Occipital lobe (tissue), 2 donors: ENCODE results near the gene IDUA. TPM values are rescaled to one million over a fixed set of nuclear protein-coding genes. Genes with fewer than 3 reads are reported as not detected.

Experiments
- DNase-seq: peaks from one replicate; lab custom pipeline; 2025; lab: John Stamatoyannopoulos, UW
- total RNA-seq: library from RNA; depleted of rRNA; stranded (reverse); fragments of >200 nt; gene quantifications from one replicate; pipeline ENCODE4 v1.2.3, GENCODE V29; 2014

Gene IDUA
- total RNA-seq, 1 donor from 2014 or later = 6.9 TPM

- DNase-seq = no peak
Measured at GRCh38 chr4:1030559-1030958, 43.7 kb downstream of the IDUA start.

GRCh38 chr4:1031346-1031745 lies 44.5 kb downstream of the IDUA start:
- no peak for DNase-seq

- no peak for DNase-seq
Measured at GRCh38 chr4:1031956-1032795, 45.3 kb downstream of the IDUA start.

- DNase-seq = no peak
Measured at GRCh38 chr4:1032861-1033260, 46.0 kb downstream of the IDUA start.

- DNase-seq = peak; percentile 43
Measured at GRCh38 chr4:1033840-1034551, 47.2 kb downstream of the IDUA start.

- DNase-seq = peak; percentile 65
Measured at GRCh38 chr4:1035510-1035909, 48.7 kb downstream of the IDUA start.

- no peak for DNase-seq
Measured at GRCh38 chr4:1036095-1036494, 49.3 kb downstream of the IDUA start.

GRCh38 chr4:1036976-1037810 lies 50.3 kb downstream of the IDUA start:
- DNase-seq = no peak

GRCh38 chr4:1038948-1039492 lies 52.2 kb downstream of the IDUA start:
- DNase-seq = no peak

GRCh38 chr4:1039493-1040343 lies 52.9 kb downstream of the IDUA start:
- no peak for DNase-seq

- DNase-seq = no peak
Measured at GRCh38 chr4:1040344-1041146, 53.7 kb downstream of the IDUA start.

- peak; percentile 34 for DNase-seq
Measured at GRCh38 chr4:1041147-1041935, 54.5 kb downstream of the IDUA start.

GRCh38 chr4:1041936-1042330 lies 55.1 kb downstream of the IDUA start:
- no peak for DNase-seq

GRCh38 chr4:1042352-1043055 lies 55.7 kb downstream of the IDUA start:
- no peak for DNase-seq

- no peak for DNase-seq
Measured at GRCh38 chr4:1043162-1043561, 56.3 kb downstream of the IDUA start.

GRCh38 chr4:1043651-1044468 lies 57.0 kb downstream of the IDUA start:
- peak; percentile 77 for DNase-seq

- no peak for DNase-seq
Measured at GRCh38 chr4:1044469-1045192, 57.8 kb downstream of the IDUA start.
